Measurements from ENCODE around the gene CPAMD8. TPM values are rescaled to one million over a fixed set of nuclear protein-coding genes. Genes with fewer than 3 reads are reported as not detected.

The CPAMD8 gene
- total RNA-seq, 1 experiment from 2014 or later, result 0.20 TPM

DNA sequence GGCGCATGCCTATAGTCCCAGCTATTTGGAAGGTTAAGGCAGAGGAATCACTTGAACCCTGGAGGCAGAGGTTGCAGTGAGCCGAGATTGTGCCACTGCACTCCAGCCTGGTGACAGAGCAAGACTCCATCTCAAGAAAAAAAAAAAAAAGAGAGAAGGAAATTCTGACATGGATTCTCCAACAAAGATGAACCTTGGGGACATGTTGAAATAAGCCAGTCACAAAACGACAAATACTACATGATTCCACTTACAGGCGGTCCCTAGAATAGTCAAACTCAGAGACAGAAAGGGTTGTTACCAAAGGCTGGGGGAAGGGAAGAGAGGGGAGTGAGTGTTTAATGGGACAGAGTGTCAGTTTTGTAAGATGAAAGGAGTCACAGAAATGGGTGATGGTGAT is 71.4 kb downstream of the CPAMD8 start:
- H3K4me1 ChIP-seq (ENCODE audit: control insufficient read depth in 1 of 2, insufficient read depth in 2 of 2, low read length in 2 of 2), result peaks cover 8 to 9% of the 10 kb centered on the region in 2 experiments; a peak in 3 of 4 replicates

More for the DNA sequence above, 71.4 kb downstream of the CPAMD8 start:
- Histone ChIP-seq H3K9me3 (ENCODE audit: control insufficient read depth in 1 of 2, insufficient read depth in 1 of 2, low read depth in 1 of 2, low read length in 2 of 2) (no peaks in the 10 kb centered on the region), H3K4me2 (ENCODE audit: low read length) (no peak overlapping the region), H3K9ac (ENCODE audit: low read length) (no peak overlapping the region), H3K79me2 (ENCODE audit: insufficient read depth, low read length) (no peaks in the 10 kb centered on the region), H3K27ac (ENCODE audit: low read depth, low read length) (no peak overlapping the region), H2AFZ (ENCODE audit: low read depth, low read length, poor library complexity, severe bottlenecking) (no peak overlapping the region), H3K27me3 (ENCODE audit: insufficient read depth, low read length) (0 out of 2 replicates have a peak, but pooled peaks cover 5% of the 10 kb centered on the region), H3K4me3 (replicated peaks in 1 of 2; ENCODE audit: low read depth in 1 of 2, low read length in 2 of 2) (no peak overlapping the region), H3K36me3 (ENCODE audit: control insufficient read depth in 1 of 2, insufficient read depth in 2 of 2, low read length in 2 of 2) (no peaks in the 10 kb centered on the region), H4K20me1 (ENCODE audit: insufficient read depth) (no peaks in the 10 kb centered on the region), H3K9me2 (ENCODE audit: insufficient read depth) (no peaks in the 10 kb centered on the region)
- POLR2A ChIA-PET, result no interaction called here
- ATAC-seq (no peak), DNase-seq (ENCODE audit: low read depth, low spot score) (no peak)
- RAD21 ChIA-PET (ENCODE audit: low non-redundant PET in 1 of 2, low total read pairs in 2 of 2, uncharacterized antibody in 2 of 2, unreplicated experiment in 2 of 2), result no interaction called here
- intact Hi-C loops (cut with micrococcal nuclease), result no loop called here
- no peak for TF ChIP-seq ZBTB33 (IDR thresholded peaks at IDR 0.05; ENCODE audit: extremely low read depth, insufficient replicate concordance, low read length)
- no peak for TF ChIP-seq JUND (IDR thresholded peaks at IDR 0.05)
- TF ChIP-seq CBX3 (IDR thresholded peaks at IDR 0.05; ENCODE audit: low read depth), result no peak
- TF ChIP-seq RAD21 (IDR thresholded peaks at IDR 0.05; ENCODE audit: low read depth), result no peak
- no peak for TF ChIP-seq EZH2phosphoT487 (IDR thresholded peaks at IDR 0.05; ENCODE audit: borderline replicate concordance)
- TF ChIP-seq ZNF274 (IDR thresholded peaks at IDR 0.05; ENCODE audit: low read depth, low read length), result no peak
- no peak for TF ChIP-seq FOSL1 (IDR thresholded peaks at IDR 0.05; ENCODE audit: low read depth)
- TF ChIP-seq SIN3A (IDR thresholded peaks at IDR 0.05; ENCODE audit: low read depth), result no peak
- TF ChIP-seq CTCF (IDR thresholded peaks at IDR 0.05 in 2 of 3, conservative IDR thresholded peaks at IDR 0.05 in 1 of 3; ENCODE audit: borderline replicate concordance in 1 of 3, insufficient read depth in 1 of 3, low read depth in 2 of 3, low read length in 2 of 3), result no peak
- TF ChIP-seq ELF1 (IDR thresholded peaks at IDR 0.05; ENCODE audit: borderline replicate concordance, low read depth), result no peak
- no peak for TF ChIP-seq EGR1 (IDR thresholded peaks at IDR 0.05; ENCODE audit: low read depth)
- TF ChIP-seq SRF (IDR thresholded peaks at IDR 0.05; ENCODE audit: low read depth), result no peak
- TF ChIP-seq POLR2A (IDR thresholded peaks at IDR 0.05; ENCODE audit: borderline replicate concordance, extremely low read depth, insufficient read depth, insufficient read length), result no peak
- TF ChIP-seq ATF3 (IDR thresholded peaks at IDR 0.05), result no peak
- TF ChIP-seq POLR2AphosphoS5 (IDR thresholded peaks at IDR 0.05; ENCODE audit: low read depth, low read length), result no peak
- TF ChIP-seq CEBPB (IDR thresholded peaks at IDR 0.05; ENCODE audit: low read depth), result no peak
- CTCF ChIA-PET, result no interaction called here
- BruUV-seq (replicated peaks), result no TSS peak
